K562 (cell line): ENCODE measurements around the gene LRP6. TPM values are rescaled to one million over a fixed set of nuclear protein-coding genes. Genes with fewer than 3 reads are reported as not detected.

ENCODE experiments used
- ATAC-seq: fragments of 200-7000 bp; cut with Tn5 transposase; 3 replicates; pipeline ENCODE4 v1.9.1; 2020; ENCODE audit warnings: moderate library complexity
- BruUV-seq: library from RNA; stranded (reverse); fragments of 400-500 nt; replicated peaks from 2 replicates; lab custom pipeline; 2021; lab: Mats Ljungman, UMichigan
- CTCF ChIA-PET: fragments of 300-600 bp; formaldehyde crosslinking; extraction: SDS; loops from one replicate; lab custom pipeline; 2021; ENCODE audit warnings: low intra/inter-chr PET ratio; lab: Yijun Ruan, JAX
- POLR2A ChIA-PET: fragments of 300-600, 350-650 bp; sonication (Branson Sonifier 250); formaldehyde crosslinking; extraction: SDS; loops from one replicate; lab custom pipeline; 2021; ENCODE audit warnings: antibody characterized with exemption, inconsistent platforms; lab: Yijun Ruan, JAX
- DNase-seq, 4 experiments: peaks; one replicate each; pipeline versions ENCODE4 v3.0.0 to v3.0.0-alpha.2; 2011 to 2018; ENCODE audit warnings: low spot score in 3 of 4, mixed read lengths in 3 of 4; ENCODE audit errors: extremely low read depth in 1 of 4
- FAIRE-seq: peaks from 2 replicates; lab custom pipeline; 2011; peaks lifted over from hg19 to GRCh38; lab: Jason Lieb, UNC
- H2AFZ ChIP-seq: 2 replicates; pipeline ENCODE4 v1.6.0; 2011; ENCODE audit warnings: low read depth, low read length, control low read depth, inconsistent platforms
- H3K27ac ChIP-seq: fragments of 200-600 bp; 3 replicates; pipeline ENCODE4 v1.8.0; 2011; ENCODE audit warnings: low read depth, mild to moderate bottlenecking, control low read depth, inconsistent platforms, low read length, moderate library complexity, mixed read lengths; ENCODE audit errors: extremely low read depth
- H3K27me3 ChIP-seq, 2 experiments: fragments of 300-600 bp in 1 of 2; 2 replicates in 1 of 2; 3 replicates in 1 of 2; pipeline versions ENCODE4 v1.6.0 to v1.8.0; 2011; ENCODE audit warnings: inconsistent platforms in 2 of 2, low read length in 2 of 2, mild to moderate bottlenecking in 1 of 2, mixed read lengths in 1 of 2, moderate library complexity in 1 of 2; ENCODE audit not compliant: control insufficient read depth in 2 of 2, insufficient read depth in 2 of 2
- H3K36me3 ChIP-seq: fragments of 300-600 bp; 3 replicates; pipeline ENCODE4 v1.8.0; 2011; ENCODE audit warnings: mild to moderate bottlenecking, low read length, inconsistent platforms; ENCODE audit not compliant: control insufficient read depth, insufficient read depth
- H3K4me1 ChIP-seq, 2 experiments: fragments of 200-600 bp in 1 of 2; replicated peaks in 1 of 2; 2 replicates in 1 of 2; 3 replicates in 1 of 2; pipeline versions ENCODE4 v1.5.1 to v1.8.0; 2011; ENCODE audit warnings: inconsistent platforms in 2 of 2, low read length in 2 of 2, mild to moderate bottlenecking in 1 of 2, mixed read lengths in 1 of 2, moderate library complexity in 1 of 2; ENCODE audit not compliant: control insufficient read depth in 2 of 2, insufficient read depth in 2 of 2
- H3K4me2 ChIP-seq: 2 replicates; pipeline ENCODE4 v1.6.1; 2011; ENCODE audit warnings: low read length, control low read depth, inconsistent platforms, mixed read lengths; ENCODE audit not compliant: insufficient read depth
- H3K4me3 ChIP-seq: fragments of 200-600 bp; sonication (generic), shearing (Covaris generic); 2 replicates; pipeline ENCODE4 v1.5.1; 2016; ENCODE audit warnings: control low read depth, inconsistent platforms
- H3K79me2 ChIP-seq: fragments of 200-600 bp; 3 replicates; pipeline ENCODE4 v1.8.0; 2011; ENCODE audit warnings: low read length, inconsistent platforms; ENCODE audit not compliant: control insufficient read depth, insufficient read depth
- H3K9ac ChIP-seq, 2 experiments: 2 replicates each; pipeline versions ENCODE4 v1.6.0 to v1.6.1; 2011; ENCODE audit warnings: low read depth in 2 of 2, low read length in 2 of 2, control low read depth in 1 of 2, inconsistent platforms in 1 of 2, mild to moderate bottlenecking in 1 of 2, mixed read lengths in 1 of 2; ENCODE audit not compliant: insufficient read depth in 1 of 2
- H3K9me1 ChIP-seq: one replicate; pipeline ENCODE4 v1.6.0; 2011; ENCODE audit warnings: inconsistent platforms, mild to moderate bottlenecking, low read length, moderate library complexity; ENCODE audit not compliant: control insufficient read depth, insufficient read depth
- H3K9me3 ChIP-seq: replicated peaks from 2 replicates; pipeline ENCODE4 v1.5.1; 2011; ENCODE audit warnings: low read depth, low read length, inconsistent platforms; ENCODE audit not compliant: control insufficient read depth, insufficient read depth
- H4K20me1 ChIP-seq: replicated peaks from 2 replicates; pipeline ENCODE4 v1.6.1; 2011; ENCODE audit warnings: low read length, inconsistent platforms, mixed read lengths; ENCODE audit not compliant: control insufficient read depth, insufficient read depth
- CBX3 ChIP-seq, 2 experiments: IDR thresholded peaks; 1 replicate in 1 of 2; 2 replicates in 1 of 2; pipeline ENCODE4 v1.6.1; 2012; ENCODE audit warnings: inconsistent platforms in 2 of 2, low read length in 2 of 2, borderline replicate concordance in 1 of 2, control low read depth in 1 of 2
- KHSRP ChIP-seq: fragments of 450-650 bp; IDR thresholded peaks from 2 replicates; pipeline ENCODE4 v1.6.1; 2017
- MCM5 ChIP-seq: fragments of 450-650 bp; IDR thresholded peaks from 2 replicates; pipeline ENCODE4 v1.6.1; 2016; ENCODE audit warnings: low read depth
- NR2C2 ChIP-seq, 2 experiments: fragments of 200-800 bp in 1 of 2; sonication (Bioruptor generic) in 1 of 2; sonication (generic) in 1 of 2; formaldehyde crosslinking in 1 of 2; IDR thresholded peaks; 2 replicates each; pipeline versions ENCODE4 v1.6.1 to v1.8.0; 2016 to 2022; ENCODE audit warnings: mild to moderate bottlenecking in 1 of 2, missing compliant biosample characterization in 1 of 2, missing genetic modification characterization in 1 of 2, missing genetic modification reagents in 1 of 2
- SMAD2 ChIP-seq: fragments of 150-350 bp; IDR thresholded peaks from 2 replicates; pipeline ENCODE4 v1.6.1; 2014; ENCODE audit warnings: low read depth, mild to moderate bottlenecking, low read length
- SRSF1 ChIP-seq: fragments of 200-400 bp; formaldehyde crosslinking; IDR thresholded peaks from 2 replicates; pipeline ENCODE4 v1.6.1; 2017; ENCODE audit warnings: mild to moderate bottlenecking, low read depth, low read length, moderate library complexity
- XRCC3 ChIP-seq: fragments of 450-650 bp; IDR thresholded peaks from 2 replicates; pipeline ENCODE4 v1.6.1; 2017; ENCODE audit warnings: mild to moderate bottlenecking, moderate library complexity
- ZNF41 ChIP-seq: fragments of 250-450 bp; sonication (Bioruptor Pico); conservative IDR thresholded peaks from 2 replicates; pipeline ENCODE4 v1.4.0; 2020; ENCODE audit warnings: mild to moderate bottlenecking
- ZNF695 ChIP-seq: fragments of 450-650 bp; formaldehyde crosslinking; IDR thresholded peaks from 2 replicates; pipeline ENCODE4 v1.4.0; 2020; ENCODE audit warnings: mild to moderate bottlenecking, moderate library complexity
- WGBS: fragments of 100-300 bp; shearing (Covaris generic); methylation state at CpG from one replicate; pipeline ENCODE4 v1.1.6; 2016; ENCODE audit warnings: low coverage, mixed read lengths; ENCODE audit not compliant: insufficient coverage; ENCODE audit errors: missing lambda C conversion rate; 5-methylcytosine and 5-hydroxymethylcytosine counted together
- in situ Hi-C: fragments of 300-500 bp; cut with MboI; formaldehyde crosslinking; loops from 4 replicates; pipeline ENCODE4 v1.15.0; 2018; ENCODE audit warnings: inconsistent platforms, mixed read lengths
- intact Hi-C: fragments of 100-400 bp; cut with micrococcal nuclease; formaldehyde crosslinking; loops from 2 replicates; pipeline ENCODE4 v1.14.2; 2022
- polyA plus RNA-seq, 8 experiments: library from polyadenylated mRNA; depleted of rRNA in 4 of 8; stranded (reverse) in 5 of 8; unstranded in 3 of 8; fragments of >200 nt; fragmentation: Nextera tagmentation in 2 of 8; fragmentation: Illumina TruSeq in 1 of 8; extraction: Ambion mirVana in 2 of 8; extraction: Trizol in 1 of 8; gene quantifications; 2 replicates each; pipeline versions ENCODE4 v1.2.1 to v1.2.3, GENCODE V29; 2011 to 2014; ENCODE audit warnings: inconsistent platforms in 1 of 8, missing spikeins in 1 of 8
- total RNA-seq, 7 experiments: library from RNA; depleted of rRNA in 6 of 7; stranded (reverse); fragments of >200 nt in 6 of 7; fragmentation: Illumina TruSeq in 2 of 7; extraction: Trizol in 2 of 7; gene quantifications; 2 replicates each; pipeline versions ENCODE4 v1.2.1 to v1.2.3, GENCODE V29; 2011 to 2021; ENCODE audit warnings: low replicate concordance in 1 of 7
- TF ChIP-seq, protein P1 (sequence below): sonication (generic); formaldehyde crosslinking; IDR thresholded peaks from 2 replicates; pipeline ENCODE4 v1.8.0; 2022; ENCODE audit warnings: mild to moderate bottlenecking, low read depth, missing genetic modification reagents

The LRP6 gene
- total and polyA plus RNA-seq, 9 of the 15 experiments (the other 6 are each of a cell fraction or from before 2014, with no cell fraction given) = 3.0 to 17.0 (median 10.8) TPM

DNA sequence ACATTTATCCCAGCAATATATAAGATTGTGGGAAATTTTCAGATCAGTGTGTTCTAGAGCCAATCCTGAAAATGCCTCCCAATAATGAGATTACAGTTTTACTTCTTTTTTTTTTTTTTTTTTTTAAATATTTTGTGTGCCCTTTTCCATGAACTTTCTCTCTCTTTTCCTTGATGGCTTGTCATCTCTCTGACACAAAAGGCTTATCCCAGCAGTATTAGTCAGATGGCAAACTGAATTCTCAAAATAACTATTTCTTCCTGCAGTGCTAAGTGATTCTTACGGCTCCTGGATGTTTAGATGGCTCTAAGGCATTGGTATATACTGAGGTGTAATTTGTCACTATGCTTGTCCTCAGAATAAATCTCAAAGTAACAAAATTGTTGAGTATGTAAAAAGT is 86.7 kb downstream of the LRP6 start (continued):
- TF ChIP-seq NR2C2 (CRISPR knock-in tag; IDR thresholded peaks at IDR 0.05) (no peak), NR2C2 (tag; IDR thresholded peaks at IDR 0.05) (no peak), CBX3 (IDR thresholded peaks at IDR 0.05; ENCODE audit: borderline replicate concordance in 1 of 2, low read length in 2 of 2) (no peak), SMAD2 (no peak)
- TF ChIP-seq, all 486 proteins: peak for 0

DNA sequence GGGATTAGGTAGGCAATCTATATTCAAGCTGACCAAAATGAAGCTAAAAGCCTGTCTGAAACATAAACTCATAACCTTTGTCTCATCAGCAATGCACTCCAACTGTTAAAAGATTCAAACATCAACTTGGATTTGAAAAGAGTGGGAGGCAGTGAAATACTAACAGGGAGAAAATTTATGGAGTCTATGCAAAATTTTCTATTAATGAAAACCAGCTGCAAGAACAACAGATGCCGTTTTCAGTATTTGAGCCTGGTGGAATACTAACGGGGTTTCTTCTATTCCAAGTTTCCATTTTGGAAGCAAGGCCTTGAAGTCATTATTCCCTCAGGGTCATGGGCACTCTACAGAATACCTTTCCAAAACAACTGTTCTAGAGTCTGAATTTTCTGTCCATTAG is 88.3 kb downstream of the LRP6 start:
- Histone ChIP-seq H3K4me2 (no peak overlapping the region), H3K9me1 (no peaks in the 10 kb centered on the region), H3K36me3 (peaks cover 10% of the 10 kb centered on the region), H3K27ac (no peak overlapping the region), H3K4me1 (no peaks in the 10 kb centered on the region; a peak in 1 of 5 replicates), H2AFZ (no peak overlapping the region), H3K27me3 (no peaks in the 10 kb centered on the region), H3K9me3 (no peaks in the 10 kb centered on the region), H3K4me3 (no peak overlapping the region), H4K20me1 (no peaks in the 10 kb centered on the region), H3K9ac (no peak overlapping the region), H3K79me2 (no peaks in the 10 kb centered on the region)
- in situ Hi-C loops (no loop called here), intact Hi-C loops (no loop called here)
- no peak for TF ChIP-seq NR2C2 (CRISPR knock-in tag; IDR thresholded peaks at IDR 0.05)
- no peak for TF ChIP-seq NR2C2 (tag; IDR thresholded peaks at IDR 0.05)
- no peak for TF ChIP-seq ZNF41 (CRISPR knock-in tag)
- TF ChIP-seq MCM5 = no peak
- TF ChIP-seq XRCC3 = no peak
- TF ChIP-seq, protein P1, sequence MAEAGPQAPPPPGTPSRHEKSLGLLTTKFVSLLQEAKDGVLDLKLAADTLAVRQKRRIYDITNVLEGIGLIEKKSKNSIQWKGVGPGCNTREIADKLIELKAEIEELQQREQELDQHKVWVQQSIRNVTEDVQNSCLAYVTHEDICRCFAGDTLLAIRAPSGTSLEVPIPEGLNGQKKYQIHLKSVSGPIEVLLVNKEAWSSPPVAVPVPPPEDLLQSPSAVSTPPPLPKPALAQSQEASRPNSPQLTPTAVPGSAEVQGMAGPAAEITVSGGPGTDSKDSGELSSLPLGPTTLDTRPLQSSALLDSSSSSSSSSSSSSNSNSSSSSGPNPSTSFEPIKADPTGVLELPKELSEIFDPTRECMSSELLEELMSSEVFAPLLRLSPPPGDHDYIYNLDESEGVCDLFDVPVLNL = no peak
- TF ChIP-seq ZNF695 (CRISPR knock-in tag) = no peak
- no peak for TF ChIP-seq KHSRP
- TF ChIP-seq SRSF1 = no peak
- no peak for ATAC-seq
- no peak for FAIRE-seq
- no peak for DNase-seq
- ChIA-PET POLR2A (interaction anchor here (1.3 kb wide), 1 partner anchor 12 kb away, joined by 4 read pairs; no protein-coding TSS in a partner anchor), CTCF (no interaction called here)
- no TSS peak for BruUV-seq
- WGBS = 88% methylated on average over 2 of the region's 2 CpGs
